OCI-LY3 (cell line): ENCODE measurements around the gene SEPSECS.

Experiments
- H2AFZ ChIP-seq: fragments of 200-600, 300-600 bp; shearing (Covaris generic); 2 replicates; pipeline ENCODE4 v1.6.0; 2014; ENCODE audit warnings: antibody characterized with exemption, low read depth, low read length
- H3K27ac ChIP-seq: fragments of 200-600, 300-600 bp; sonication (generic); 2 replicates; pipeline ENCODE4 v1.5.1; 2014; ENCODE audit warnings: mild to moderate bottlenecking, low read length, moderate library complexity, mixed read lengths
- H3K27me3 ChIP-seq: fragments of 200-600, 300-600 bp; sonication (generic); 2 replicates; pipeline ENCODE4 v1.6.1; 2014; ENCODE audit warnings: low read depth, low read length, mixed read lengths
- H3K36me3 ChIP-seq: fragments of 200-600, 300-600 bp; sonication (generic); replicated peaks from 2 replicates; pipeline ENCODE3; 2014; ENCODE audit warnings: low read depth, low read length, mixed read lengths
- H3K4me1 ChIP-seq: fragments of 300-600, 200-600 bp; sonication (generic); 2 replicates; pipeline ENCODE4 v1.6.1; 2014; ENCODE audit warnings: low read length, mixed read lengths
- H3K4me2 ChIP-seq: fragments of 200-600, 300-600 bp; sonication (generic); 2 replicates; pipeline ENCODE4 v1.6.1; 2014; ENCODE audit warnings: low read length, mixed read lengths
- H3K4me3 ChIP-seq: fragments of 300-600, 200-600 bp; sonication (generic); 2 replicates; pipeline ENCODE4 v1.5.1; 2014; ENCODE audit warnings: antibody characterized with exemption, mild to moderate bottlenecking, low read length, moderate library complexity
- H3K79me2 ChIP-seq: fragments of 300-600, 200-600 bp; shearing (Covaris generic); 2 replicates; pipeline ENCODE4 v1.6.1; 2014; ENCODE audit warnings: mild to moderate bottlenecking, low read length, mixed read lengths
- H3K9ac ChIP-seq: fragments of 300-600, 200-600 bp; shearing (Covaris generic); 2 replicates; pipeline ENCODE4 v1.6.0; 2014; ENCODE audit warnings: mild to moderate bottlenecking, low read length, moderate library complexity
- H3K9me3 ChIP-seq: fragments of 200-600, 300-600 bp; shearing (Covaris generic); 2 replicates; pipeline ENCODE4 v1.6.1; 2014; ENCODE audit warnings: low read length, mixed read lengths; ENCODE audit not compliant: insufficient read depth
- H4K20me1 ChIP-seq: fragments of 200-600, 300-600 bp; sonication (generic); 2 replicates; pipeline ENCODE4 v1.6.1; 2016; ENCODE audit warnings: low read length, mixed read lengths; ENCODE audit not compliant: insufficient read depth
- CTCF ChIP-seq: fragments of 200-600, 300-600 bp; sonication (generic); IDR thresholded peaks from 2 replicates; pipeline ENCODE4 v1.5.1; 2014; ENCODE audit warnings: antibody characterized with exemption, low read length, low read depth
- EZH2phosphoT487 ChIP-seq: fragments of 200-600 bp; shearing (Covaris generic); IDR thresholded peaks from 2 replicates; pipeline ENCODE4 v1.6.1; 2018; ENCODE audit warnings: antibody characterized with exemption, mixed run types, low read depth

The SEPSECS gene

GRCh38 chr4:25081866-25082471, 78.3 kb downstream of the SEPSECS start:
- Histone ChIP-seq H3K79me2 (no peaks in the 10 kb centered on the region), H3K4me1 (no peaks in the 10 kb centered on the region), H3K27me3 (peaks cover 6% of the 10 kb centered on the region; the same call in 1 of the 2 replicates), H3K9ac (no peak overlapping the region), H3K9me3 (no peaks in the 10 kb centered on the region), H3K4me2 (no peak overlapping the region), H3K4me3 (no peak overlapping the region), H4K20me1 (no peaks in the 10 kb centered on the region), H3K27ac (no peak overlapping the region), H3K36me3 (no peaks in the 10 kb centered on the region), H2AFZ (no peak overlapping the region)
- TF ChIP-seq EZH2phosphoT487 (no peak), CTCF (no peak)

GRCh38 chr4:25080571-25080970, 79.7 kb downstream of the SEPSECS start:
- H2AFZ ChIP-seq, result no peak overlapping the region
- no peak overlapping the region for H3K27ac ChIP-seq
- no peaks in the 10 kb centered on the region for H3K79me2 ChIP-seq
- H3K27me3 ChIP-seq, result peaks cover 6% of the 10 kb centered on the region; the same call in 1 of the 2 replicates
- H3K4me1 ChIP-seq, result no peaks in the 10 kb centered on the region
- no peaks in the 10 kb centered on the region for H3K9me3 ChIP-seq
- H3K9ac ChIP-seq, result no peak overlapping the region
- H3K4me2 ChIP-seq, result no peak overlapping the region
- no peak for TF ChIP-seq CTCF
- H3K36me3 ChIP-seq, result no peaks in the 10 kb centered on the region
- no peak overlapping the region for H3K4me3 ChIP-seq
- no peaks in the 10 kb centered on the region for H4K20me1 ChIP-seq

GRCh38 chr4:25078523-25078922, 81.7 kb downstream of the SEPSECS start:
- no peak overlapping the region for H3K27ac ChIP-seq

More at GRCh38 chr4:25078523-25078922, 81.7 kb downstream of the SEPSECS start:
- H4K20me1 ChIP-seq, result no peaks in the 10 kb centered on the region
- H2AFZ ChIP-seq, result no peak overlapping the region
- no peaks in the 10 kb centered on the region for H3K4me1 ChIP-seq
- no peak overlapping the region for H3K4me3 ChIP-seq
- H3K4me2 ChIP-seq, result no peak overlapping the region
- H3K79me2 ChIP-seq, result no peaks in the 10 kb centered on the region
- no peak for TF ChIP-seq EZH2phosphoT487
- no peak for TF ChIP-seq CTCF
- H3K9me3 ChIP-seq, result no peaks in the 10 kb centered on the region
- H3K9ac ChIP-seq, result no peak overlapping the region
- H3K36me3 ChIP-seq, result no peaks in the 10 kb centered on the region
- peaks cover 6% of the 10 kb centered on the region; the same call in 1 of the 2 replicates for H3K27me3 ChIP-seq
